Vagina (tissue), 2 donors: ENCODE data around the gene E2F8.

ENCODE experiments used
- POLR2A ChIP-seq, 2 donors: fragments of 450-650 bp; IDR thresholded peaks; one replicate each; pipeline ENCODE4 v1.6.1; 2017; ENCODE audit warnings: antibody characterized with exemption in 2 of 2, mild to moderate bottlenecking in 2 of 2, moderate library complexity in 2 of 2
- POLR2AphosphoS5 ChIP-seq, 2 donors: sonication (generic); formaldehyde crosslinking; IDR thresholded peaks; one replicate each; pipeline ENCODE4 v1.9.0; 2017; ENCODE audit warnings: antibody characterized with exemption in 2 of 2, mild to moderate bottlenecking in 2 of 2, low read depth in 1 of 2; ENCODE audit not compliant: insufficient read depth in 1 of 2
- TF ChIP-seq, protein P1 (sequence below), 3 experiments: fragments of 450-650 bp in 2 of 3; fragments of 200-600 bp in 1 of 3; sonication (generic) in 1 of 3; IDR thresholded peaks; one replicate each; pipeline ENCODE4 v1.5.1; 2017 to 2019; ENCODE audit warnings: antibody characterized with exemption in 3 of 3, mild to moderate bottlenecking in 2 of 3, moderate library complexity in 2 of 3

DNA sequence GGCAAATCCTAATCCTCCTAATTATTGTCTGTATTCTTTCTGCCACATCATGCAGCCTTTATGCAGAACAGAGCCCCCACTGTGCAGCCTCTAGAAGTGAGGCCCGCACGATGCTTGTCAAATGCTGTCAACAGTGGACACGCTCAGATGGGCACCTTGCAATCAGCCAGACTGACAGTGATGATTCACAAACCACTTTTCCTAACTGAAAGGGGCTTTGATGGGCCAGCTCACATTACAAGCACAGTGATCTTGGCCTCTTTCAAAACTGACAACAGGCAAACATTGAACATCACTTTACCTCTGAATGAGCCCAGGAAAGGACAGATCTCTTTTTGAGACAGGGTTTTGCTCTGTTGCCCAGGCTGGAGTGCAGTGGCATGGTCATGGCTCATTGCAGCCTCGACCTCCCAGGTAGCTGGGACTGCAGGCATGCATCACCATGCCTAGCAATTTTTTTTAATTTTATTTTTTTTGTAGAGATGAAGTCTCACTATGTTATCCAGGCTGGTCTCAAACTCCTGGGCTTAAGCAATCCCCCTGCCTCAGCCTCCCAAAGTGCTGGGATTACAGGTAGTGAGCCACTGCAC is 18.0 kb upstream of the E2F8 start:
- TF ChIP-seq, protein P1, sequence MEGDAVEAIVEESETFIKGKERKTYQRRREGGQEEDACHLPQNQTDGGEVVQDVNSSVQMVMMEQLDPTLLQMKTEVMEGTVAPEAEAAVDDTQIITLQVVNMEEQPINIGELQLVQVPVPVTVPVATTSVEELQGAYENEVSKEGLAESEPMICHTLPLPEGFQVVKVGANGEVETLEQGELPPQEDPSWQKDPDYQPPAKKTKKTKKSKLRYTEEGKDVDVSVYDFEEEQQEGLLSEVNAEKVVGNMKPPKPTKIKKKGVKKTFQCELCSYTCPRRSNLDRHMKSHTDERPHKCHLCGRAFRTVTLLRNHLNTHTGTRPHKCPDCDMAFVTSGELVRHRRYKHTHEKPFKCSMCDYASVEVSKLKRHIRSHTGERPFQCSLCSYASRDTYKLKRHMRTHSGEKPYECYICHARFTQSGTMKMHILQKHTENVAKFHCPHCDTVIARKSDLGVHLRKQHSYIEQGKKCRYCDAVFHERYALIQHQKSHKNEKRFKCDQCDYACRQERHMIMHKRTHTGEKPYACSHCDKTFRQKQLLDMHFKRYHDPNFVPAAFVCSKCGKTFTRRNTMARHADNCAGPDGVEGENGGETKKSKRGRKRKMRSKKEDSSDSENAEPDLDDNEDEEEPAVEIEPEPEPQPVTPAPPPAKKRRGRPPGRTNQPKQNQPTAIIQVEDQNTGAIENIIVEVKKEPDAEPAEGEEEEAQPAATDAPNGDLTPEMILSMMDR (IDR thresholded peaks at IDR 0.05) = no peak
- TF ChIP-seq POLR2A (IDR thresholded peaks at IDR 0.05) (no peak), POLR2AphosphoS5 (IDR thresholded peaks at IDR 0.05; ENCODE audit: insufficient read depth in 1 of 2, low read depth in 1 of 2) (no peak)
